HG03571 (cell line): Measurements from ENCODE around the gene SEC16A.
A peak's percentile ranks its signal among the peaks of the same experiment; 100 is the strongest.
"Not testable (repeated sequence)": the region's sequence is repeated elsewhere in the genome, so short reads cannot be mapped to it uniquely, and the experiment has no call there.

Experiments used
- ATAC-seq: cut with Tn5 transposase; IDR thresholded peaks from one replicate; pipeline ENCODE4 v1.9.1; 2021; ENCODE audit not compliant: unreplicated experiment

The SEC16A gene

GRCh38 chr9:136441191-136441680, 41.6 kb downstream of the SEC16A start:
- no peak for ATAC-seq

- ATAC-seq: peak; percentile 63
Observed at GRCh38 chr9:136439481-136440408, 43.1 kb downstream of the SEC16A start, which contains the start of gene INPP5E. Gene INPP5E (minus strand): TSS chr9:136439845. CDS start chr9:136439419, 426 bp downstream.

GRCh38 chr9:136438548-136439480, 44.0 kb downstream of the SEC16A start:
- peak; percentile 37 for ATAC-seq

GRCh38 chr9:136437839-136438547, 44.8 kb downstream of the SEC16A start:
- no peak for ATAC-seq

GRCh38 chr9:136437430-136437829, 45.4 kb downstream of the SEC16A start:
- no peak for ATAC-seq

GRCh38 chr9:136436055-136436634, 46.7 kb downstream of the SEC16A start:
- no peak for ATAC-seq

GRCh38 chr9:136434580-136435169, 48.2 kb downstream of the SEC16A start:
- ATAC-seq: no peak

- ATAC-seq: no peak
Observed at GRCh38 chr9:136433849-136434579, 48.8 kb downstream of the SEC16A start.

GRCh38 chr9:136433043-136433715, 49.7 kb downstream of the SEC16A start:
- no peak for ATAC-seq

- ATAC-seq: no peak
Observed at GRCh38 chr9:136432591-136432990, 50.2 kb downstream of the SEC16A start.

GRCh38 chr9:136431782-136432350, 51.0 kb downstream of the SEC16A start:
- no peak for ATAC-seq

- ATAC-seq: no peak
Observed at GRCh38 chr9:136430588-136431234, 52.1 kb downstream of the SEC16A start.

GRCh38 chr9:136429683-136430491, 53.0 kb downstream of the SEC16A start:
- ATAC-seq: no peak

GRCh38 chr9:136429075-136429628, 53.7 kb downstream of the SEC16A start:
- no peak for ATAC-seq

GRCh38 chr9:136426787-136427186, 56.1 kb downstream of the SEC16A start:
- ATAC-seq: no peak

GRCh38 chr9:136425367-136425766, 57.5 kb downstream of the SEC16A start:
- not testable (repeated sequence) for ATAC-seq
